Left ventricle myocardium inferior (tissue), 1 donor: Measurements from ENCODE around the gene HOTAIR. TPM values are rescaled to one million over a fixed set of nuclear protein-coding genes. Genes with fewer than 3 reads are reported as not detected.

Experiments used
- DNase-seq: peaks from one replicate; pipeline ENCODE4 v3.0.0-alpha.2; 2020
- H3K27ac ChIP-seq: fragments of 200-600 bp; replicated peaks from 2 replicates; pipeline ENCODE4 v1.8.0; 2021
- H3K27me3 ChIP-seq: fragments of 200-600 bp; 2 replicates; pipeline ENCODE4 v1.8.0; 2021; ENCODE audit warnings: low read depth
- H3K36me3 ChIP-seq: fragments of 200-600 bp; 2 replicates; pipeline ENCODE4 v1.8.0; 2021
- H3K4me1 ChIP-seq: fragments of 200-600 bp; 2 replicates; pipeline ENCODE4 v1.8.0; 2021
- H3K4me3 ChIP-seq: fragments of 200-600 bp; 2 replicates; pipeline ENCODE4 v1.8.0; 2021; ENCODE audit warnings: mild to moderate bottlenecking, moderate library complexity
- H3K9me3 ChIP-seq: fragments of 200-600 bp; replicated peaks from 2 replicates; pipeline ENCODE4 v1.8.0; 2021
- intact Hi-C: fragments of 100-400 bp; cut with micrococcal nuclease; formaldehyde crosslinking; loops from one replicate; pipeline ENCODE4 v1.11.0; 2022
- total RNA-seq: library from RNA; stranded (reverse); fragmentation: NEBNext Ultra II Directional; extraction: Animal tissue kit (Norgen Biotek cat#: 25700); gene quantifications from one replicate; pipeline ENCODE4 v1.2.1, GENCODE V29; 2021
- TF ChIP-seq, protein P1 (sequence below): fragments of 200-600 bp; IDR thresholded peaks from 2 replicates; pipeline ENCODE4 v1.8.0; 2021; ENCODE audit warnings: antibody characterized with exemption, mild to moderate bottlenecking, borderline replicate concordance
- donor health status: DM: no; HTN: yes; CAD: no; lungs with severe emphysema.

The HOTAIR gene
- total RNA-seq, 1 donor from 2014 or later: not detected

DNA sequence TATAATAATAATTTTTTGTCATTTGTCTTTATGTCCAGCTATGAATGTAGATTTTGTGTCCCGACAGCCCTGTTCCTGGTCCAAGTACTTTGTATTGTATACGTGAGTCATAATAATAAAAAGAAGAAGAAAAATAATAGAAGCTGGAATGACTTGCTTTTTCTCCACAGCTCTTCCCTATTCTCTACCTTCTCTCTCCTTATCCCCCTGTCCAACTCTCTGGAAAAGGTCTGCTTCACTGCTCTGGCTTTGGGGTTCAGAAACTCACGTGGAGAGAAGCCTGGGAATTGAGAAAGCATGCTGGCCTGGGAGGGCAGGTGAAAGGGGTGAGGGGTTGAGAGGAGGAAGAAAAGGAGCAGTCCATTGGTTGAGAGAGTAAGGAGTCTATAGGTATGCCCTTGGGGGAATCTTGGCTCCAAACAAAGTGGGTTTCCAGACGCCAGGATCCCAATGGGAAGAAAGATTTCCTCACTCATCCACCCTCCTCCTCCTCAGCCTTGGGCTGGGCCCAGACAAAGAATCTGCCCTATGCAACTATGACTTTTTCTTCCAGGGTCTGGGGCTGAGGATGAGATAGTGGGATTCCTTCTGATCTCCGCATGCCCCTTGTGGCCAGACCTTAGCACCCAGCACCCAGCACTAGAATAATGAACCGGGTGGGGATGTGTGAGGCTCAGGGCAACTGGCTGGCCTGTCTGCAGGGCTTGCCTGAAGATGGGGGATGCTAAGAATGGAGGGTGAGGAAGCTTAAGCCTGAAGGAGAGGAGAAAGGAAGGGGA lies 38.1 kb upstream of the HOTAIR start:
- Histone ChIP-seq H3K36me3 (no peaks in the 10 kb centered on the region), H3K4me3 (no peak overlapping the region), H3K27me3 (peaks cover 98% of the 10 kb centered on the region), H3K27ac (no peak overlapping the region), H3K4me1 (peaks cover 28% of the 10 kb centered on the region), H3K9me3 (no peaks in the 10 kb centered on the region)
- DNase-seq: no peak
- intact Hi-C loops: no loop called here
- TF ChIP-seq, protein P1, sequence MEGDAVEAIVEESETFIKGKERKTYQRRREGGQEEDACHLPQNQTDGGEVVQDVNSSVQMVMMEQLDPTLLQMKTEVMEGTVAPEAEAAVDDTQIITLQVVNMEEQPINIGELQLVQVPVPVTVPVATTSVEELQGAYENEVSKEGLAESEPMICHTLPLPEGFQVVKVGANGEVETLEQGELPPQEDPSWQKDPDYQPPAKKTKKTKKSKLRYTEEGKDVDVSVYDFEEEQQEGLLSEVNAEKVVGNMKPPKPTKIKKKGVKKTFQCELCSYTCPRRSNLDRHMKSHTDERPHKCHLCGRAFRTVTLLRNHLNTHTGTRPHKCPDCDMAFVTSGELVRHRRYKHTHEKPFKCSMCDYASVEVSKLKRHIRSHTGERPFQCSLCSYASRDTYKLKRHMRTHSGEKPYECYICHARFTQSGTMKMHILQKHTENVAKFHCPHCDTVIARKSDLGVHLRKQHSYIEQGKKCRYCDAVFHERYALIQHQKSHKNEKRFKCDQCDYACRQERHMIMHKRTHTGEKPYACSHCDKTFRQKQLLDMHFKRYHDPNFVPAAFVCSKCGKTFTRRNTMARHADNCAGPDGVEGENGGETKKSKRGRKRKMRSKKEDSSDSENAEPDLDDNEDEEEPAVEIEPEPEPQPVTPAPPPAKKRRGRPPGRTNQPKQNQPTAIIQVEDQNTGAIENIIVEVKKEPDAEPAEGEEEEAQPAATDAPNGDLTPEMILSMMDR: no peak

DNA sequence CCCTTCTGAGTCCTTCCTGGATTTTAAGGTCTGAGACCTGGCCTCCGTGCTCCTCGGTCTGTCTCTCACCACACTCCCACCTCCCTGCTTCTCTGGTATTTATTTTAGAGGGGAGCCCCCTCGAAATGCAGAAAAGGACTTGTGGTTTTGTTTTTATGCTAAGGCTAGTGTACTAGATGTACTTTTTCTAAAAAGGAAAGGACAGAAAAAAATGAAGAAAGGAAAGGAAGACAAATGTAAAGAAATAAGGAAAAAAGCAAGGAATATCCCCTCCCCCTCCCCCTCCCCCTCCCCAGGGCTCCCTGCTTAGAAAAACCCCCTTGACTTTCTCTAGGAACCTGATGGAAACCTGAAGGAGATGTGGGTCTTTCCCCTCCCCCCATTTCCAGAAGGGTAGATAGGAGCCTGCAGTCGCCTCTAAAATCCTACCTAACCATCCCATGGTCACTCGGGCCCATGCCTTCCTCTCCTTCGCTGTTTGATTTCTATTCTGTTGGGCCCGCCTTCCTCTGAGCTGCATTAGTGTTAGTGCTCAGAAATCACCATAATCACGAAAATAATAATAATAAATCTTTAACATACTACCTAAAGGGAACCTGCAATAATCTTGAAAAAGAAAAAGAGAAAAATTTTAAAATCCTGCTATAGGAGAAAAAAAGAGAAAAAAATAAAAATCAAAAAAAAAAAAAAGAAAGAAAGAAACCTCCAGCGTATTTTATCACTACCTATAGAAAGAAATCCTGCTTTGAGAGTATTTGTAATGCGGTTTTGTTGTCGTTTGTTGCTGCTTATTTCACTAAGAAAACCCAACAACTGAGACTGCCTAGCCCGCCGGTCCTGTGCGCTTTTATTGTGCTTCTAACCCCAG lies 37.1 kb upstream of the HOTAIR start:
- TF ChIP-seq, protein P1: no peak
- no peaks in the 10 kb centered on the region for H3K9me3 ChIP-seq
- peaks cover 98% of the 10 kb centered on the region for H3K27me3 ChIP-seq
- H3K36me3 ChIP-seq: no peaks in the 10 kb centered on the region
- intact Hi-C loops: no loop called here
- no peak overlapping the region for H3K27ac ChIP-seq
- DNase-seq: no peak
- H3K4me1 ChIP-seq: peaks cover 19% of the 10 kb centered on the region
- H3K4me3 ChIP-seq: no peak overlapping the region

DNA sequence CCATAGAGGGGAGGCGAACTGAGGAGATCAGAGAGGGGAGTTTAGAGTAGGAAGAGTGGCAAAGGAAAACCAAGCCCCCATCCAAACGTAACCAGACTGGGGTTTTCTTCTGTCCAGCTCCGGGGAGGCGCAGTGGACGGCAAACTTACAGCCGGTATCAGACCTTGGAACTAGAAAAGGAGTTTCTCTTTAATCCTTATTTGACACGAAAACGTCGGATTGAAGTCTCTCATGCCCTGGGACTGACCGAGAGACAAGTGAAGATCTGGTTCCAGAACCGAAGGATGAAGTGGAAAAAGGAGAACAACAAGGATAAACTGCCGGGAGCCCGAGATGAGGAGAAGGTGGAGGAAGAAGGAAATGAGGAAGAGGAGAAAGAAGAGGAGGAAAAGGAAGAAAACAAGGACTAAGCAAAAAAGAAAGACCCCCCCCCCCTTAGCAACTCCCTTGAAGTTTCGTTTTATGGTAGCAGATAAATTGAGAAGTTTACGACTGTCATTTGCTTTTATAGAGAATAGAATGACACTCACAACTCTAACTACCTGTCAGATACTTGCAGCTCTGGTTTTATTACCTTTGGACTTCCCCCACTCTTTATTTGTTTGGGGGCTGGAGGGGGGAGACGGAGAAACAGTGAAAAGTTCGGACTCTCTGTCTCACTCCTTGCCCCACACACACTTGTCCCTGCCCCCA lies 36.4 kb upstream of the HOTAIR start:
- TF ChIP-seq, protein P1: no peak

DNA sequence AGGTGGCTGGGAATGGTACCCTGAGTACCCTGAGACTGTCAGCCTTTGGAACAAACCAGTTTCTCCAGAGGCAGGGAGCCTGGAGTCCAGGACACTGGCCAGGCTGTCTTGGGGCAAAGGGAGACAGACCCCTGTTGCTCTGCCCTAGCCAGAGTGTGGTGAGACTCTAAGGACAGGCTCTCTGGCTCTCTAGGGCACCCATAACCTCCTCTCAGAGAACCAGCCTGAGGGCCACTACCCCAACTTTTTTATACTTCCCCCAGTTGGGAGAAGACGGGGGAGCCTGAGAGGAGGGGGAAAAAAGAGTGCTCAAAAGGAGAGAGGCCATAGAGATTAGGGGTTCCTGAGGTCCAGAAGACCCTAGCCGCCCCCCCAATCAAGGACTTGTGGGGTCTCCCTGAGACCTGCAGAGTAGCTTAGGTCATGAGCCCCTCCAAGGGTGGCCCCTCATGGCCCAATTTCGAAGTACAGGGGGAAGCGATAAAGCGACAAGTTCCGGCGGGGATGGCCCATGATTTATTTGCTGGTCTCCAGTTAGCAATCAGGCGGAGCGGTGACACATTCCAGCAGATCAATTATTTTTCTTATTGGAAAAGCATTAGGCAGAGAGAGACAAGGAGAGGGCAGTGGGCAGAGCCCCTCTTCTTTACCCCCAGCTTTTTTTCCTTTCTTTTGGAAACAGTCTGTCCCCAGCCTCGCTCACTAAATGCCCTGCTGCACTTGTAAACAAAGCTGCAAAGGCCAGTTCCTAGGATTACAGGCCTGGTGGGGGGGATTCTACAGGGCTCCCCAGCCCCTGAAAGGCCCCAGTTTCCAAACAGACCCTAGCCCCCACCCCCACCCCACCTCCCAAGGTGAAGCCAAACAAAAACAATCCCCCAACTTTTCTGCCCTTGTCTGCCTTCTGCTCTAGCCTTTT lies 35.6 kb upstream of the HOTAIR start:
- Histone ChIP-seq H3K4me1 (peaks cover 23% of the 10 kb centered on the region), H3K27me3 (peaks cover 98% of the 10 kb centered on the region), H3K4me3 (no peak overlapping the region), H3K9me3 (no peaks in the 10 kb centered on the region), H3K36me3 (no peaks in the 10 kb centered on the region), H3K27ac (no peak overlapping the region)
- DNase-seq: no peak
- TF ChIP-seq, protein P1: no peak
- intact Hi-C loops: no loop called here

More for the DNA sequence above, 36.4 kb upstream of the HOTAIR start:
- H3K27ac ChIP-seq: no peak overlapping the region
- peaks cover 22% of the 10 kb centered on the region for H3K4me1 ChIP-seq
- H3K4me3 ChIP-seq: no peak overlapping the region
- no peaks in the 10 kb centered on the region for H3K9me3 ChIP-seq
- H3K36me3 ChIP-seq: no peaks in the 10 kb centered on the region
- peaks cover 98% of the 10 kb centered on the region for H3K27me3 ChIP-seq
- no peak for DNase-seq
- intact Hi-C loops: no loop called here
